NT2/D1 (cell line): ENCODE measurements around the gene SLC9A8.

Experiments
- SUZ12 ChIP-seq: IDR thresholded peaks from 2 replicates; pipeline ENCODE4 v1.6.1; 2011; ENCODE audit not compliant: insufficient read length, insufficient read depth; ENCODE audit errors: extremely low read depth
- ZNF274 ChIP-seq: IDR thresholded peaks from 2 replicates; pipeline ENCODE4 v1.6.1; 2011; ENCODE audit warnings: mild to moderate bottlenecking, low read depth, low read length

- TF ChIP-seq ZNF274 (no peak), SUZ12 (no peak)
Observed at GRCh38 chr20:49854190-49854875, 41.7 kb downstream of the SLC9A8 start.
